Suprapubic skin (tissue), 4 donors: ENCODE measurements around the gene ART1.

Experiments used
- EP300 ChIP-seq: sonication (generic); formaldehyde crosslinking; IDR thresholded peaks from one replicate; pipeline ENCODE4 v1.6.1; 2017; ENCODE audit warnings: antibody characterized with exemption
- POLR2A ChIP-seq, 2 donors: fragments of 450-650 bp; IDR thresholded peaks; one replicate each; pipeline ENCODE4 v1.6.1; 2017; ENCODE audit warnings: antibody characterized with exemption in 2 of 2, mild to moderate bottlenecking in 2 of 2, moderate library complexity in 2 of 2
- POLR2AphosphoS5 ChIP-seq, 3 donors: sonication (generic); formaldehyde crosslinking; IDR thresholded peaks; one replicate each; pipeline ENCODE4 v1.6.1; 2017; ENCODE audit warnings: antibody characterized with exemption in 3 of 3
- TF ChIP-seq, protein P1 (sequence below), 2 donors: fragments of 200-600 bp in 1 of 2; fragments of 450-650 bp in 1 of 2; sonication (generic) in 1 of 2; IDR thresholded peaks; one replicate each; pipeline ENCODE4 v1.5.1; 2016 to 2019; ENCODE audit warnings: antibody characterized with exemption in 2 of 2, mild to moderate bottlenecking in 1 of 2, moderate library complexity in 1 of 2

DNA sequence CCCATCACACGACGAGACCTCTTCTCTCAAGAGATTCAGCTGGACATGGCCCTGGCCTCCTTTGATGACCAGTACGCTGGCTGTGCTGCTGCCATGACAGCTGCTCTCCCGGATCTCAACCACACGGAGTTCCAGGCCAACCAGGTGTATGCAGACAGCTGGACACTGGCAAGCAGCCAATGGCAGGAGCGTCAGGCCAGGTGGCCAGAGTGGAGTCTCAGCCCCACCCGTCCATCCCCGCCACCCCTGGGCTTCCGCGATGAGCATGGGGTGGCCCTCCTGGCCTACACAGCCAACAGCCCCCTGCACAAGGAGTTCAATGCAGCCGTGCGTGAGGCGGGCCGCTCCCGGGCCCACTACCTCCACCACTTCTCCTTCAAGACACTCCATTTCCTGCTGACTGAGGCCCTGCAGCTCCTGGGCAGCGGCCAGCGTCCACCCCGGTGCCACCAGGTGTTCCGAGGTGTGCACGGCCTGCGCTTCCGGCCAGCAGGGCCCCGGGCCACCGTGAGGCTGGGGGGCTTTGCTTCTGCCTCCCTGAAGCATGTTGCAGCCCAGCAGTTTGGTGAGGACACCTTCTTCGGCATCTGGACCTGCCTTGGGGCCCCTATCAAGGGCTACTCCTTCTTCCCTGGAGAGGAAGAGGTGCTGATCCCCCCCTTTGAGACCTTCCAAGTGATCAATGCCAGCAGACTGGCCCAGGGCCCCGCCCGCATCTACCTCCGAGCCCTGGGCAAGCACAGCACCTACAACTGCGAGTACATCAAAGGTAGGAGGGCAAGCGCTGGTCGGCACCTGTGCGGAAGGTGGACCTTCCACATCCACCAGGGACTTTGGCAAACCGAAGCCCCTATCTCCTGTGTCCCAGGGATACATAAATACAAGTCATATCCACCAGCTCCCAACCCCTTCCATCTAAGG, 14.9 kb downstream of the ART1 start:
- TF ChIP-seq, protein P1, sequence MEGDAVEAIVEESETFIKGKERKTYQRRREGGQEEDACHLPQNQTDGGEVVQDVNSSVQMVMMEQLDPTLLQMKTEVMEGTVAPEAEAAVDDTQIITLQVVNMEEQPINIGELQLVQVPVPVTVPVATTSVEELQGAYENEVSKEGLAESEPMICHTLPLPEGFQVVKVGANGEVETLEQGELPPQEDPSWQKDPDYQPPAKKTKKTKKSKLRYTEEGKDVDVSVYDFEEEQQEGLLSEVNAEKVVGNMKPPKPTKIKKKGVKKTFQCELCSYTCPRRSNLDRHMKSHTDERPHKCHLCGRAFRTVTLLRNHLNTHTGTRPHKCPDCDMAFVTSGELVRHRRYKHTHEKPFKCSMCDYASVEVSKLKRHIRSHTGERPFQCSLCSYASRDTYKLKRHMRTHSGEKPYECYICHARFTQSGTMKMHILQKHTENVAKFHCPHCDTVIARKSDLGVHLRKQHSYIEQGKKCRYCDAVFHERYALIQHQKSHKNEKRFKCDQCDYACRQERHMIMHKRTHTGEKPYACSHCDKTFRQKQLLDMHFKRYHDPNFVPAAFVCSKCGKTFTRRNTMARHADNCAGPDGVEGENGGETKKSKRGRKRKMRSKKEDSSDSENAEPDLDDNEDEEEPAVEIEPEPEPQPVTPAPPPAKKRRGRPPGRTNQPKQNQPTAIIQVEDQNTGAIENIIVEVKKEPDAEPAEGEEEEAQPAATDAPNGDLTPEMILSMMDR (IDR thresholded peaks at IDR 0.05): no peak
- no peak for TF ChIP-seq POLR2A (IDR thresholded peaks at IDR 0.05)
- TF ChIP-seq POLR2AphosphoS5 (IDR thresholded peaks at IDR 0.05): no peak
- TF ChIP-seq EP300: no peak
